ENCODE results near the gene LY6G5B.
"Not testable (repeated sequence)": the region's sequence is repeated elsewhere in the genome, so short reads cannot be mapped to it uniquely, and the experiment has no call there.

The LY6G5B gene

GRCh38 chr6:31692353-31692752 lies 22.6 kb downstream of the LY6G5B start:
- no peak for DNase-seq

GRCh38 chr6:31692886-31693285 lies 23.1 kb downstream of the LY6G5B start:
- DNase-seq, result no peak

GRCh38 chr6:31693535-31693934 lies 23.8 kb downstream of the LY6G5B start:
- DNase-seq, result no peak

- DNase-seq, result no peak
Observed at GRCh38 chr6:31697555-31697954, 27.8 kb downstream of the LY6G5B start.

- DNase-seq, result no peak
Observed at GRCh38 chr6:31700740-31701401, 31.1 kb downstream of the LY6G5B start.

- DNase-seq, result peak; percentile 54
Observed at GRCh38 chr6:31701666-31702404, 32.1 kb downstream of the LY6G5B start.

GRCh38 chr6:31702405-31702818 lies 32.6 kb downstream of the LY6G5B start:
- DNase-seq, result no peak

GRCh38 chr6:31702819-31703716 lies 33.3 kb downstream of the LY6G5B start, which contains the start of gene ABHD16A:
ABHD16A (minus strand) TSS chr6:31703324; CDS start chr6:31703281, 43 bp downstream.
- DNase-seq, result peak; percentile 98

GRCh38 chr6:31705931-31706330 lies 36.2 kb downstream of the LY6G5B start:
- no peak for DNase-seq

- DNase-seq, result no peak
Observed at GRCh38 chr6:31706599-31706998, 36.8 kb downstream of the LY6G5B start, which contains the start of gene LY6G6F. LY6G6F (plus strand) TSS chr6:31706866; CDS start chr6:31706907, 41 bp downstream.

GRCh38 chr6:31707701-31708100 lies 37.9 kb downstream of the LY6G5B start:
- no peak for DNase-seq

GRCh38 chr6:31708224-31708623 lies 38.4 kb downstream of the LY6G5B start:
- DNase-seq, result no peak

- not testable (repeated sequence) for DNase-seq
Observed at GRCh38 chr6:31709157-31709556, 39.4 kb downstream of the LY6G5B start.

- peak; percentile 76 for DNase-seq
Observed at GRCh38 chr6:31710523-31711219, 40.9 kb downstream of the LY6G5B start.

- DNase-seq, result no peak
Observed at GRCh38 chr6:31711233-31711632, 41.5 kb downstream of the LY6G5B start.

GRCh38 chr6:31712296-31712695 lies 42.5 kb downstream of the LY6G5B start:
- DNase-seq, result peak; percentile 65

- DNase-seq, result no peak
Observed at GRCh38 chr6:31713465-31713864, 43.7 kb downstream of the LY6G5B start.

- DNase-seq, result no peak
Observed at GRCh38 chr6:31713991-31714684, 44.4 kb downstream of the LY6G5B start.

GRCh38 chr6:31715022-31715958 lies 45.5 kb downstream of the LY6G5B start, which contains the start of gene LY6G6D:
LY6G6D (plus strand) TSS chr6:31715348; CDS start chr6:31715356, 8 bp downstream.
- DNase-seq, result no peak

GRCh38 chr6:31717499-31718222 lies 47.9 kb downstream of the LY6G5B start:
- DNase-seq, result no peak

All from RPMI8226 (cell line).